Measurements from ENCODE around the gene TCEAL4.

DNA sequence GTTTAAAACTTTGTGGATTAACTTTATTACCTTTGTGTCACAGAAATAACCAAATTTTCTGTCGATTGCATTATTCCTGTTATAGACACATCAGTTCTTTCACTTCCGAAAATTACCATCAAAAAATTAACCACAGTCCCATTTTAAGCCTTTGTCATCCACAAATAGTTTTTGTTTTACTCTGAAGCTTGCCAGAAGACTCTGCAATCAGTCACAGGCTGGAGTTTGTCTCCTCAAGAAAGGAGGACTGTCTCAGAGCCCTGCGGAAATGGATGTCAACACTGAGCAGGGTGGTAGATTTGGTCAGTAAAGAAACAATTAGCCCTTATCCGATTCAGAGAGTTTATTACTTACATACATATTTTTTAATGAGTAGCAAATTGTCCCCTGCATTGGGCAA is 20.1 kb upstream of the TCEAL4 start:
- TF ChIP-seq, protein P1, sequence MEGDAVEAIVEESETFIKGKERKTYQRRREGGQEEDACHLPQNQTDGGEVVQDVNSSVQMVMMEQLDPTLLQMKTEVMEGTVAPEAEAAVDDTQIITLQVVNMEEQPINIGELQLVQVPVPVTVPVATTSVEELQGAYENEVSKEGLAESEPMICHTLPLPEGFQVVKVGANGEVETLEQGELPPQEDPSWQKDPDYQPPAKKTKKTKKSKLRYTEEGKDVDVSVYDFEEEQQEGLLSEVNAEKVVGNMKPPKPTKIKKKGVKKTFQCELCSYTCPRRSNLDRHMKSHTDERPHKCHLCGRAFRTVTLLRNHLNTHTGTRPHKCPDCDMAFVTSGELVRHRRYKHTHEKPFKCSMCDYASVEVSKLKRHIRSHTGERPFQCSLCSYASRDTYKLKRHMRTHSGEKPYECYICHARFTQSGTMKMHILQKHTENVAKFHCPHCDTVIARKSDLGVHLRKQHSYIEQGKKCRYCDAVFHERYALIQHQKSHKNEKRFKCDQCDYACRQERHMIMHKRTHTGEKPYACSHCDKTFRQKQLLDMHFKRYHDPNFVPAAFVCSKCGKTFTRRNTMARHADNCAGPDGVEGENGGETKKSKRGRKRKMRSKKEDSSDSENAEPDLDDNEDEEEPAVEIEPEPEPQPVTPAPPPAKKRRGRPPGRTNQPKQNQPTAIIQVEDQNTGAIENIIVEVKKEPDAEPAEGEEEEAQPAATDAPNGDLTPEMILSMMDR (IDR thresholded peaks at IDR 0.05; ENCODE audit: low read depth, low read length, poor library complexity, severe bottlenecking), result no peak
- TF ChIP-seq EZH2phosphoT487 (IDR thresholded peaks at IDR 0.05; ENCODE audit: borderline replicate concordance, low read length), result no peak
